Naive thymus-derived CD8-positive, alpha-beta T cell (primary cell): Measurements from ENCODE around the gene HELZ. TPM values are rescaled to one million over a fixed set of nuclear protein-coding genes. Genes with fewer than 3 reads are reported as not detected.

Source experiments
- ATAC-seq, 2 donors: fragments of 150-1000 bp; cut with Tn5 transposase in 1 of 2; sonication (Bioruptor Pico), chemical (Tn5 transposase) in 1 of 2; 1 replicate in 1 of 2; 2 replicates in 1 of 2; pipeline ENCODE4 v1.10.0; 2021; ENCODE audit warnings: mild to moderate bottlenecking in 2 of 2, moderate library complexity in 2 of 2
- POLR2A ChIA-PET: fragments of 350-600 bp; sonication (Branson Sonifier 250); formaldehyde crosslinking; loops from one replicate; lab custom pipeline; 2021; ENCODE audit warnings: antibody characterized with exemption; lab: Charles Lee
- DNase-seq, 10 donors: peaks; one replicate each; pipeline versions ENCODE4 v3.0.0 to v3.0.0-alpha.2; 2020 to 2022
- H3K27ac Mint-ChIP-seq, 10 donors: one replicate each; pipeline ENCODE4 v1.8.0; 2020 to 2022; ENCODE audit warnings: mild to moderate bottlenecking in 10 of 10, mixed read lengths in 10 of 10, moderate library complexity in 4 of 10, inconsistent platforms in 1 of 10
- H3K27me3 Mint-ChIP-seq, 5 donors: one replicate each; pipeline ENCODE4 v1.8.0; 2021 to 2022; ENCODE audit warnings: mixed read lengths in 5 of 5
- H3K36me3 Mint-ChIP-seq, 3 donors: one replicate each; pipeline ENCODE4 v1.8.0; 2020 to 2022; ENCODE audit warnings: mixed read lengths in 3 of 3, mild to moderate bottlenecking in 2 of 3, inconsistent platforms in 1 of 3
- H3K4me1 Mint-ChIP-seq, 4 donors: one replicate each; pipeline ENCODE4 v1.8.0; 2021 to 2022; ENCODE audit warnings: mixed read lengths in 4 of 4
- H3K4me3 Mint-ChIP-seq, 10 donors: one replicate each; pipeline ENCODE4 v1.8.0; 2020 to 2022; ENCODE audit warnings: mild to moderate bottlenecking in 10 of 10, mixed read lengths in 10 of 10, moderate library complexity in 6 of 10, inconsistent platforms in 1 of 10
- H3K9me3 Mint-ChIP-seq, 9 donors: one replicate each; pipeline ENCODE4 v1.8.0; 2020 to 2022; ENCODE audit warnings: mixed read lengths in 9 of 9, mild to moderate bottlenecking in 3 of 9, inconsistent platforms in 1 of 9, moderate library complexity in 1 of 9
- polyA plus RNA-seq, 3 donors: library from polyadenylated mRNA; unstranded; fragments of 300-500 nt; fragmentation: Illumina TruSeq; gene quantifications; one replicate each; pipeline ENCODE4 v1.2.3, GENCODE V29; 2021
- total RNA-seq, 8 experiments: library from RNA in 2 of 8; stranded (reverse) in 2 of 8; gene quantifications; one replicate each; pipeline ENCODE4 v1.2.3 and lab custom pipeline; 2021 to 2026

HELZ gene
- total and polyA plus RNA-seq, 5 experiments from 2014 or later: 43.0 to 75.1 (median 48.6) TPM

GRCh38 chr17:67054011-67054591 is 190.9 kb downstream of the HELZ start:
- ATAC-seq (no peak), DNase-seq (no peak)
- Mint-ChIP-seq H3K27ac (no peak overlapping the region), H3K36me3 (peaks cover 0 to 5% (median 5%) of the 10 kb centered on the region in 3 donors), H3K9me3 (peaks cover 0 to 10% (median 5%) of the 10 kb centered on the region in 9 donors), H3K4me1 (no peaks in the 10 kb centered on the region), H3K4me3 (no peak overlapping the region), H3K27me3 (no peaks in the 10 kb centered on the region)
- POLR2A ChIA-PET: no interaction called here

GRCh38 chr17:67053438-67054000 is 191.5 kb downstream of the HELZ start:
- DNase-seq (no peak), ATAC-seq (no peak)
- POLR2A ChIA-PET: no interaction called here
- Mint-ChIP-seq H3K4me1 (no peaks in the 10 kb centered on the region), H3K4me3 (no peak overlapping the region), H3K9me3 (peaks cover 0 to 16% (median 11%) of the 10 kb centered on the region in 9 donors), H3K36me3 (peaks cover 0 to 9% (median 8%) of the 10 kb centered on the region in 3 donors), H3K27me3 (no peaks in the 10 kb centered on the region), H3K27ac (no peak overlapping the region)

DNA sequence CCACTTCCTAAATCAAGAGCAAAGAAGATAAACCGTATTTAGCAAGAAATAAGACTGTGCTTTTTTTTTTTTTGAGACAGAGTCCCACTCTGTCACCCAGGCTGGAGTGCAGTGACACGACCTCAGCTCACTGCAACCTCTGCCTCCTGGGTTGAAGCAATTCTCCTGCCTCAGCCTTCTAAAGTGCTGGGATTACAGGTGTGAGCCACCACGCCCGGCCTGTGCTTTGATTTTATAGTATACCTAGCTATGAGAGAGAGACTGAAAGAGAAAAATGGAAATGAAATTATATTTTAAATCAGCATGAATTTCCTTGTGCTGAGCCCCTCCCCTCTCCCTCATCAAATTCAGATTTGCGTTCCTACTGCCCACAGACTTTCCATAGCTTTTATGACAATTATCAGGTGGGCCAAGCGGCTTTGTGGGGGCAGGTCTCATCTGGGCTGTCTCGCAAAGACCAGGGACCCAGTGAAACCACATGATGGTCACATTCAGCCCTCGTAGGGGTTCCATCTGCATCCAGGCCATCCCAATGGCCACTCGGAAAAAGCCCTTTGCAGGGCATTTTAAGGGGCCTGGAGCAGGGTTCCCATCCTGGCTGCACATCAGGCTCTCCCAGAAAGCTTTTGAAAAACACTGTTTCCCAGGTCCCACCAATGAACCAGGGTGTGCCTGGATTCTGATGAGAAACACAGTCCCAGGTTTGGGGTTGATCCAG is 192.1 kb downstream of the HELZ start:
- Mint-ChIP-seq H3K36me3 (peaks cover 0 to 16% (median 10%) of the 10 kb centered on the region in 3 donors), H3K27me3 (no peaks in the 10 kb centered on the region), H3K27ac (no peak overlapping the region), H3K9me3 (peaks cover 1 to 22% (median 15%) of the 10 kb centered on the region in 9 donors), H3K4me1 (no peaks in the 10 kb centered on the region), H3K4me3 (no peak overlapping the region)
- ATAC-seq (no peak), DNase-seq (no peak)
- POLR2A ChIA-PET: no interaction called here

GRCh38 chr17:67051837-67052236 is 193.2 kb downstream of the HELZ start:
- DNase-seq: no peak
- Mint-ChIP-seq H3K9me3 (peaks cover 8 to 33% (median 19%) of the 10 kb centered on the region in 9 donors), H3K36me3 (peaks cover 0 to 26% (median 18%) of the 10 kb centered on the region in 3 donors), H3K4me3 (no peak overlapping the region), H3K4me1 (no peaks in the 10 kb centered on the region), H3K27me3 (no peaks in the 10 kb centered on the region), H3K27ac (no peak overlapping the region)
- no peak for ATAC-seq
- POLR2A ChIA-PET: no interaction called here

DNA sequence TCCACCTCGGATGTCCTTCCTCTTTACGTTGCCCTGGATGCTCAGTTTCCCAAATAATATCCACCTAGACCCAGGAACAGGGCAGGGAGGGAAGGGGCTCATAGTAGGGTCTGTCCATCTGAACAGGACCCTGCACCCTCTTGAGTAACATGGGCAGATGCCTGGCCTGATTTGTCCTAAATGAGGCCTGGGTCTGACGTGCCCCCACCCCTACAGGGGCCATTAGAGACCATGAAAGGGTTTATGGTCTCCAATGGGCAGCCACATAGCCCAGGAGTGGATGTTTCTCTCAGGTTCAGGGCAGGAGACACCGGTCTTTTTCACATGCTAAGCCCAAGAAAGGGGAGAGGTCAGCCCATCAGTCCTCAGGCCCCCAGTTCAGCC is 193.8 kb downstream of the HELZ start:
- no peaks in the 10 kb centered on the region for H3K4me1 Mint-ChIP-seq
- peaks cover 8 to 35% (median 19%) of the 10 kb centered on the region in 9 donors for H3K9me3 Mint-ChIP-seq
- DNase-seq (no peak), ATAC-seq (no peak)
- H3K27ac Mint-ChIP-seq: no peak overlapping the region
- H3K27me3 Mint-ChIP-seq: peaks cover 0 to 3% (median 0%) of the 10 kb centered on the region in 5 donors
- H3K4me3 Mint-ChIP-seq: no peak overlapping the region
- POLR2A ChIA-PET: no interaction called here
- peaks cover 0 to 28% (median 18%) of the 10 kb centered on the region in 3 donors for H3K36me3 Mint-ChIP-seq

GRCh38 chr17:67050471-67051154 is 194.4 kb downstream of the HELZ start:
- ATAC-seq (no peak), DNase-seq (no peak)
- H3K27me3 Mint-ChIP-seq: peaks cover 0 to 4% (median 0%) of the 10 kb centered on the region in 5 donors
- peaks cover 8 to 35% (median 19%) of the 10 kb centered on the region in 9 donors for H3K9me3 Mint-ChIP-seq
- H3K4me3 Mint-ChIP-seq: no peak overlapping the region
- H3K36me3 Mint-ChIP-seq: peaks cover 0 to 28% (median 18%) of the 10 kb centered on the region in 3 donors
- H3K27ac Mint-ChIP-seq: no peak overlapping the region
- no peaks in the 10 kb centered on the region for H3K4me1 Mint-ChIP-seq
- POLR2A ChIA-PET: no interaction called here

- Mint-ChIP-seq H3K27me3 (peaks cover 0 to 4% (median 0%) of the 10 kb centered on the region in 5 donors), H3K27ac (no peak overlapping the region), H3K4me1 (no peaks in the 10 kb centered on the region), H3K4me3 (no peak overlapping the region), H3K36me3 (peaks cover 0 to 28% (median 18%) of the 10 kb centered on the region in 3 donors), H3K9me3 (peaks cover 8 to 35% (median 19%) of the 10 kb centered on the region in 9 donors)
- POLR2A ChIA-PET: no interaction called here
- DNase-seq (no peak), ATAC-seq (no peak)
Observed at GRCh38 chr17:67050066-67050465, 194.9 kb downstream of the HELZ start.

GRCh38 chr17:67049025-67049739 is 195.8 kb downstream of the HELZ start:
- Mint-ChIP-seq H3K27ac (no peak overlapping the region), H3K9me3 (peaks cover 8 to 35% (median 19%) of the 10 kb centered on the region in 9 donors), H3K27me3 (peaks cover 0 to 4% (median 0%) of the 10 kb centered on the region in 5 donors), H3K4me3 (no peak overlapping the region), H3K4me1 (no peaks in the 10 kb centered on the region), H3K36me3 (peaks cover 0 to 28% (median 18%) of the 10 kb centered on the region in 3 donors)
- DNase-seq (no peak), ATAC-seq (no peak)
- POLR2A ChIA-PET: no interaction called here

DNA sequence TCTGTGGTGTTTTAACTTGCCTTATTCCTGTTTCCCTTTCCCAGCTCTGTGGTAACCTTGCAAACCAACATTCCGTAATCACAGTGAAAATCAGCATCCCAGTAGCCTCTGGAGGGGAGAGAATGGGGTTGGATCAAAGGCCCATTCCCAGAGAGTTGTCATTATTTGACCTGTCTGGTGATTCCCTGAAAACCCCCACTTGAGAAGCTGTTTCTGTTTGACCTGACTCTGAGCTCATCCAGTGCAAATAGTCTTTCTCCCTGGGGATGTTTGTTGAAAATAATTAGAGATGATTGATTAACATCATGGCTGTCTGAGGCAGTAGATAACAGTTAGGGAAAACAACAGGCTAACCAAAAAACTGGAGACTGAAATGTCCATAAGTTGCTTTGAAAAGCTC is 197.6 kb downstream of the HELZ start:
- Mint-ChIP-seq H3K9me3 (peaks cover 8 to 35% (median 19%) of the 10 kb centered on the region in 9 donors), H3K27me3 (peaks cover 0 to 4% (median 0%) of the 10 kb centered on the region in 5 donors), H3K4me1 (no peaks in the 10 kb centered on the region), H3K36me3 (peaks cover 0 to 28% (median 18%) of the 10 kb centered on the region in 3 donors), H3K27ac (no peak overlapping the region), H3K4me3 (no peak overlapping the region)
- POLR2A ChIA-PET: no interaction called here
- ATAC-seq (no peak), DNase-seq (no peak)

DNA sequence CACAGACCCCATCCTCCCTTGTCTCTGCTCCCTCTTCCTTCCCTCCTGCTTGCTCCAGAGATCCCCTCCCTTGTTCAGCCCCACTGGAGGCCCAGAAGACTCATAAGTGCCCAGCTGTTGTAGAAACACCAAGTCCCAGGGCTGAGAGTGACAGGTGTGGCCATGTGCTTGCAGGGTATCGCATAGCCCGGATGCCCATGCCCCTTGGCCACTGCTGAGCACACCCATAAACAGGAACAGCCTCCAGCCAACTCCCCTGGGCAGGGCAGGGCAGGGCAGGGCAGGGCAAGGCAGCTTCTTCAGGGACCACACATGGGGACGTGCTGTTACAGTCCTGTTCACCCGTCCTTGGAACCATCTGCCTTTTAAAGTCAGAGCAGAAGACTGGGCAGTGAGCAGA is 198.6 kb downstream of the HELZ start:
- Mint-ChIP-seq H3K4me1 (no peaks in the 10 kb centered on the region), H3K9me3 (peaks cover 8 to 35% (median 19%) of the 10 kb centered on the region in 9 donors), H3K27me3 (peaks cover 0 to 4% (median 0%) of the 10 kb centered on the region in 5 donors), H3K36me3 (peaks cover 0 to 28% (median 18%) of the 10 kb centered on the region in 3 donors), H3K4me3 (no peak overlapping the region), H3K27ac (no peak overlapping the region)
- POLR2A ChIA-PET: no interaction called here
- ATAC-seq (no peak), DNase-seq (no peak)

GRCh38 chr17:67044940-67045339 is 200.1 kb downstream of the HELZ start:
- Mint-ChIP-seq H3K9me3 (peaks cover 8 to 33% (median 19%) of the 10 kb centered on the region in 9 donors), H3K4me3 (no peak overlapping the region), H3K4me1 (no peaks in the 10 kb centered on the region), H3K36me3 (peaks cover 0 to 28% (median 13%) of the 10 kb centered on the region in 3 donors), H3K27me3 (peaks cover 0 to 4% (median 4%) of the 10 kb centered on the region in 5 donors), H3K27ac (no peak overlapping the region)
- no peak for ATAC-seq
- DNase-seq: no peak
- POLR2A ChIA-PET: no interaction called here
